ENCODE data around the gene COQ8A. TPM values are rescaled to one million over a fixed set of nuclear protein-coding genes. Genes with fewer than 3 reads are reported as not detected.

COQ8A gene
- total and polyA plus RNA-seq, 2 donors from 2014 or later = 29.4 to 44.1 TPM

- FAIRE-seq (no peak), DNase-seq (peak in 1 of 5 donors; percentile 48)
- Histone ChIP-seq H3K27ac (ENCODE audit: low read depth in 2 of 2, low read length in 2 of 2) (peak overlapping the region; percentile 97), H3K4me3 (ENCODE audit: low read length in 3 of 3) (no peak overlapping the region), H3K9me3 (ENCODE audit: control insufficient read depth in 2 of 3, insufficient read depth in 1 of 3, low read length in 3 of 3) (peaks cover 0 to 4% (median 0%) of the 10 kb centered on the region in 3 donors), H3K27me3 (ENCODE audit: control insufficient read depth, insufficient read depth, low read length) (no peaks in the 10 kb centered on the region), H3K36me3 (ENCODE audit: control insufficient read depth in 2 of 3, insufficient read depth in 3 of 3, low read length in 3 of 3) (no peaks in the 10 kb centered on the region), H3K4me1 (ENCODE audit: control insufficient read depth in 2 of 3, insufficient read depth in 2 of 3, low read depth in 1 of 3, low read length in 3 of 3) (peaks cover 0 to 24% (median 22%) of the 10 kb centered on the region in 3 donors), H3K9ac (ENCODE audit: low read length in 3 of 3) (no peak overlapping the region)
- TF ChIP-seq, protein P1, sequence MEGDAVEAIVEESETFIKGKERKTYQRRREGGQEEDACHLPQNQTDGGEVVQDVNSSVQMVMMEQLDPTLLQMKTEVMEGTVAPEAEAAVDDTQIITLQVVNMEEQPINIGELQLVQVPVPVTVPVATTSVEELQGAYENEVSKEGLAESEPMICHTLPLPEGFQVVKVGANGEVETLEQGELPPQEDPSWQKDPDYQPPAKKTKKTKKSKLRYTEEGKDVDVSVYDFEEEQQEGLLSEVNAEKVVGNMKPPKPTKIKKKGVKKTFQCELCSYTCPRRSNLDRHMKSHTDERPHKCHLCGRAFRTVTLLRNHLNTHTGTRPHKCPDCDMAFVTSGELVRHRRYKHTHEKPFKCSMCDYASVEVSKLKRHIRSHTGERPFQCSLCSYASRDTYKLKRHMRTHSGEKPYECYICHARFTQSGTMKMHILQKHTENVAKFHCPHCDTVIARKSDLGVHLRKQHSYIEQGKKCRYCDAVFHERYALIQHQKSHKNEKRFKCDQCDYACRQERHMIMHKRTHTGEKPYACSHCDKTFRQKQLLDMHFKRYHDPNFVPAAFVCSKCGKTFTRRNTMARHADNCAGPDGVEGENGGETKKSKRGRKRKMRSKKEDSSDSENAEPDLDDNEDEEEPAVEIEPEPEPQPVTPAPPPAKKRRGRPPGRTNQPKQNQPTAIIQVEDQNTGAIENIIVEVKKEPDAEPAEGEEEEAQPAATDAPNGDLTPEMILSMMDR (IDR thresholded peaks at IDR 0.05; ENCODE audit: borderline replicate concordance, extremely low read depth, insufficient read depth) = no peak
- intact Hi-C loops (cut with DNase I) = no loop called here
These were observed 35.5 kb downstream of the COQ8A start for GRCh38 chr1:226975259-226976250.

GRCh38 chr1:226976276-226976977, 36.3 kb downstream of the COQ8A start:
- Histone ChIP-seq H3K4me1 (ENCODE audit: control insufficient read depth in 2 of 3, insufficient read depth in 2 of 3, low read depth in 1 of 3, low read length in 3 of 3) (peaks cover 0 to 28% (median 22%) of the 10 kb centered on the region in 3 donors), H3K9ac (ENCODE audit: low read length in 3 of 3) (no peak overlapping the region), H3K36me3 (ENCODE audit: control insufficient read depth in 2 of 3, insufficient read depth in 3 of 3, low read length in 3 of 3) (no peaks in the 10 kb centered on the region), H3K27me3 (ENCODE audit: control insufficient read depth, insufficient read depth, low read length) (no peaks in the 10 kb centered on the region), H3K27ac (ENCODE audit: low read depth in 2 of 2, low read length in 2 of 2) (no peak overlapping the region), H3K9me3 (ENCODE audit: control insufficient read depth in 2 of 3, insufficient read depth in 1 of 3, low read length in 3 of 3) (peaks cover 0 to 4% (median 0%) of the 10 kb centered on the region in 3 donors), H3K4me3 (ENCODE audit: low read length in 3 of 3) (no peak overlapping the region)
- no peak for FAIRE-seq
- DNase-seq = peak in 1 of 5 donors; percentile 55
- intact Hi-C loops (cut with DNase I) = no loop called here
- TF ChIP-seq, protein P1 (IDR thresholded peaks at IDR 0.05; ENCODE audit: borderline replicate concordance, extremely low read depth, insufficient read depth) = no peak

DNA sequence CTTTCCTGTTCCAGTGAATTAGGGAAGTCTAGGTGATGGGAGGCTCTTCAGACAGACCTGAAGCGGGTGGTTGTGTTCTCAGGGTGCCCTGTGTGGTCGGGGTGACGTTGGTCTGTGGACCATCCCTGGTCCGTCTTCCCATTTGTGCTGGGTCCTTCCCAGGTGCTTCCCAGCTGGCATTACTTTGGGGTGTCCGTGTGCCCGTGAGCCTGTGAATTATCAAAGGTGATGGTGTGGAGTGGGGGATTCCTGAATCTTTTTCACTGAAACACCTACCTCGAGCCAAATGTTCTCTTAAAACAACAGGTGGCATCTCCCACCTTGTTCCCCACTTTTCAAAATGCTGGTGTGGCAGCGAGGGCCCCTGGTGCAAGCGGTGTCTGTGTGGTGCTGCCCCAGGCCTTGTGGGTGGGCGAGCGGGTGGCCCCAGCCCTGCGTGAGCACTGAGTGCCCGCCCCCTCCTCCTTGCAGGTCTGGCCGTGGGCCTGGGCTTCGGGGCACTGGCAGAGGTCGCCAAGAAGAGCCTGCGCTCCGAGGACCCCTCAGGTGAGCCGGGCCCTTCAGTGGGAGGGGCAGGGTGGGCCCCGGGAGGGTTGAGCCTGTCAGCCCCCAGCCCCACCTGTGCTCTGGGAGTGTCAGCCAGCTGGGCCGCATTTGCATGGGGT, 37.0 kb downstream of the COQ8A start:
- Histone ChIP-seq H3K4me1 (ENCODE audit: control insufficient read depth in 2 of 3, insufficient read depth in 2 of 3, low read depth in 1 of 3, low read length in 3 of 3) (peaks cover 0 to 28% (median 22%) of the 10 kb centered on the region in 3 donors), H3K9me3 (ENCODE audit: control insufficient read depth in 2 of 3, insufficient read depth in 1 of 3, low read length in 3 of 3) (no peaks in the 10 kb centered on the region), H3K4me3 (ENCODE audit: low read length in 3 of 3) (no peak overlapping the region), H3K9ac (ENCODE audit: low read length in 3 of 3) (no peak overlapping the region), H3K27ac (ENCODE audit: low read depth in 2 of 2, low read length in 2 of 2) (no peak overlapping the region), H3K27me3 (ENCODE audit: control insufficient read depth, insufficient read depth, low read length) (no peaks in the 10 kb centered on the region), H3K36me3 (ENCODE audit: control insufficient read depth in 2 of 3, insufficient read depth in 3 of 3, low read length in 3 of 3) (no peaks in the 10 kb centered on the region)
- DNase-seq (peak in 1 of 5 donors; percentile 59), FAIRE-seq (no peak)
- intact Hi-C loops (cut with DNase I) = no loop called here
- TF ChIP-seq, protein P1 (IDR thresholded peaks at IDR 0.05; ENCODE audit: borderline replicate concordance, extremely low read depth, insufficient read depth) = no peak
